Measurements from ENCODE around the gene PGAP3. TPM values are rescaled to one million over a fixed set of nuclear protein-coding genes. Genes with fewer than 3 reads are reported as not detected.

Gene PGAP3
- total RNA-seq, 1 experiment from 2014 or later: 29.0 TPM

DNA sequence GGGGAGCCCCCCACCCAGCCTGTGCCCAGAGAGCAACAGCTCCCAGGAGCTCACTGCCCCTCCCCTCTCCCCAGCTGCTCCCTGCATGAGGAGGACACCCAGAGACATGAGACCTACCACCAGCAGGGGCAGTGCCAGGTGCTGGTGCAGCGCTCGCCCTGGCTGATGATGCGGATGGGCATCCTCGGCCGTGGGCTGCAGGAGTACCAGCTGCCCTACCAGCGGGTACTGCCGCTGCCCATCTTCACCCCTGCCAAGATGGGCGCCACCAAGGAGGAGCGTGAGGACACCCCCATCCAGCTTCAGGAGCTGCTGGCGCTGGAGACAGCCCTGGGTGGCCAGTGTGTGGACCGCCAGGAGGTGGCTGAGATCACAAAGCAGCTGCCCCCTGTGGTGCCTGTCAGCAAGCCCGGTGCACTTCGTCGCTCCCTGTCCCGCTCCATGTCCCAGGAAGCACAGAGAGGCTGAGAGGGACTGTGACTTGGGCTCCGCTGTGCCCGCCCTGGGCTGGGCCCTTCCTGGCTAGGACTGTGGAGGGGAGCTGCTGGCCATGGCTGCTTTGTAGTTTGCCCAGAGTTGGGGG is 22.1 kb downstream of the PGAP3 start:
- Histone ChIP-seq H3K18ac (ENCODE audit: insufficient read length, low read depth, low read length) (no peak overlapping the region), H3K27ac (ENCODE audit: insufficient read length, low read depth, low read length) (no peak overlapping the region), H2BK20ac (ENCODE audit: low read depth, low read length, poor library complexity, severe bottlenecking) (no peak overlapping the region), H2BK5ac (ENCODE audit: insufficient read length, low read length) (no peak overlapping the region), H2BK12ac (ENCODE audit: insufficient read length, low read depth, low read length) (no peak overlapping the region), H3K56ac (ENCODE audit: insufficient read length, low read depth, low read length) (no peak overlapping the region), H4K5ac (ENCODE audit: insufficient read length, low read depth, low read length) (no peak overlapping the region), H4K91ac (ENCODE audit: insufficient read length, low read depth, low read length) (no peak overlapping the region), H3T11ph (ENCODE audit: low read length) (no peak overlapping the region), H2AFZ (ENCODE audit: low read length) (no peak overlapping the region), H2BK15ac (ENCODE audit: low read depth, low read length) (no peak overlapping the region), H4K8ac (replicated peaks; ENCODE audit: insufficient read length, low read depth, low read length) (no peak overlapping the region), H2BK120ac (ENCODE audit: low read depth, low read length, poor library complexity, severe bottlenecking) (no peak overlapping the region), H3K27me3 (ENCODE audit: insufficient read depth, low read length) (peaks cover 3% of the 10 kb centered on the region; the same call in 1 of the 2 replicates), H2AK5ac (ENCODE audit: insufficient read length, low read length) (no peak overlapping the region), H4K20me1 (ENCODE audit: control insufficient read depth, insufficient read depth, insufficient read length) (no peaks in the 10 kb centered on the region), H3K4me1 (ENCODE audit: insufficient read depth, low read length) (peaks cover 6% of the 10 kb centered on the region; the same call in 1 of the 2 replicates), H3K4ac (ENCODE audit: low read depth, low read length) (no peak overlapping the region), H3K9ac (ENCODE audit: extremely low read depth, insufficient read length, low read length) (no peak overlapping the region), H3K23me2 (ENCODE audit: insufficient read length, low read depth, low read length, poor library complexity, severe bottlenecking) (peaks cover 6% of the 10 kb centered on the region), H3K9me3 (ENCODE audit: control insufficient read depth, low read depth, low read length) (no peaks in the 10 kb centered on the region), H3K14ac (ENCODE audit: insufficient read depth, low read length) (no peak overlapping the region), H3K79me1 (ENCODE audit: insufficient read depth, low read depth, low read length, poor library complexity, severe bottlenecking) (no peaks in the 10 kb centered on the region), H3K79me2 (ENCODE audit: insufficient read depth, low read length) (no peaks in the 10 kb centered on the region), H3K4me2 (ENCODE audit: insufficient read depth, insufficient read length, low read length) (no peak overlapping the region), H3K23ac (ENCODE audit: insufficient read length, low read depth, low read length) (no peak overlapping the region)
- DNase-seq: peak; percentile 64
- Mint-ChIP-seq H3K4me3 (0 out of 5 replicates have a peak overlapping the region, but pooled peaks of 1 of the 2 experiments have one; percentile 53), H3K9me3 (no peaks in the 10 kb centered on the region; a peak in 1 of 5 replicates), H3K27ac (no peak overlapping the region), H3K4me1 (peaks cover 33 to 50% of the 10 kb centered on the region in 2 experiments), H3K36me3 (ENCODE audit: insufficient read depth in 1 of 3, low read depth in 3 of 3) (peaks cover 4 to 9% (median 6%) of the 10 kb centered on the region in 3 experiments; a peak in 6 of 7 replicates), H3K27me3 (ENCODE audit: low read depth) (peaks cover 58% of the 10 kb centered on the region)
- TF ChIP-seq CTCF (conservative IDR thresholded peaks at IDR 0.05): peak; percentile 37; the same call in 1 of the 3 replicates
- no CpG with 5 or more reads among the region's 17 CpGs for WGBS (ENCODE audit: extremely low coverage, insufficient read length, low lambda C conversion rate)
